GM21737 (cell line): ENCODE results near the gene ACBD3.
"Not testable (repeated sequence)": the region's sequence is repeated elsewhere in the genome, so short reads cannot be mapped to it uniquely, and the experiment has no call there.

Experiments
- ATAC-seq: cut with Tn5 transposase; IDR thresholded peaks from one replicate; pipeline ENCODE4 v1.9.1; 2021; ENCODE audit warnings: mild to moderate bottlenecking, moderate library complexity; ENCODE audit not compliant: unreplicated experiment

ACBD3 gene

GRCh38 chr1:226186124-226187018 lies at the start of gene ACBD3:
Gene ACBD3, minus strand, starts transcription at chr1:226186741. Its CDS starts 66 bp downstream, at chr1:226186675.
- ATAC-seq: peak; percentile 95

- ATAC-seq: no peak
These were observed 47.3 kb upstream of the ACBD3 start for GRCh38 chr1:226233806-226234205.

- ATAC-seq: peak; percentile 75
These were observed 46.8 kb upstream of the ACBD3 start for GRCh38 chr1:226233293-226233692.

GRCh38 chr1:226226601-226227000 lies 40.1 kb upstream of the ACBD3 start:
- ATAC-seq: no peak

GRCh38 chr1:226223786-226224244 lies 37.3 kb upstream of the ACBD3 start:
- peak; percentile 59 for ATAC-seq

- ATAC-seq: peak; percentile 44
These were observed 36.7 kb upstream of the ACBD3 start, which contains the start of gene MIXL1 for GRCh38 chr1:226223157-226223785. Gene MIXL1, plus strand, starts transcription at chr1:226223664. Its CDS starts 18 bp downstream, at chr1:226223682.

GRCh38 chr1:226222686-226223085 lies 36.1 kb upstream of the ACBD3 start:
- no peak for ATAC-seq

GRCh38 chr1:226220473-226221189 lies 34.1 kb upstream of the ACBD3 start:
- ATAC-seq: no peak

- no peak for ATAC-seq
These were observed 30.7 kb upstream of the ACBD3 start for GRCh38 chr1:226217273-226217672.

GRCh38 chr1:226216056-226216455 lies 29.5 kb upstream of the ACBD3 start:
- ATAC-seq: no peak

- no peak for ATAC-seq
These were observed 28.7 kb upstream of the ACBD3 start for GRCh38 chr1:226215239-226215638.

- no peak for ATAC-seq
These were observed 26.0 kb upstream of the ACBD3 start for GRCh38 chr1:226212545-226212944.

GRCh38 chr1:226211181-226211821 lies 24.8 kb upstream of the ACBD3 start:
- no peak for ATAC-seq

- no peak for ATAC-seq
These were observed 24.1 kb upstream of the ACBD3 start for GRCh38 chr1:226210571-226211176.

GRCh38 chr1:226209307-226210059 lies 22.9 kb upstream of the ACBD3 start:
- ATAC-seq: no peak

- ATAC-seq: no peak
These were observed 20.5 kb upstream of the ACBD3 start for GRCh38 chr1:226207048-226207447.

GRCh38 chr1:226204198-226204597 lies 17.7 kb upstream of the ACBD3 start:
- no peak for ATAC-seq

- ATAC-seq: no peak
These were observed 17.1 kb upstream of the ACBD3 start for GRCh38 chr1:226203655-226204054.

GRCh38 chr1:226203240-226203639 lies 16.7 kb upstream of the ACBD3 start:
- ATAC-seq: no peak

- not testable (repeated sequence) for ATAC-seq
These were observed 16.1 kb upstream of the ACBD3 start for GRCh38 chr1:226202666-226203065.
